GM21526 (cell line): ENCODE results near the gene PMPCA.

Source experiments
- ATAC-seq: cut with Tn5 transposase; IDR thresholded peaks from one replicate; pipeline ENCODE4 v1.9.1; 2021; ENCODE audit warnings: moderate library complexity; ENCODE audit not compliant: unreplicated experiment, low FRiP score

Gene PMPCA

GRCh38 chr9:136410500-136411287 lies at the start of gene PMPCA, which contains the start of gene ENTR1:
PMPCA (plus strand) TSS chr9:136410658; CDS start chr9:136410669, 11 bp downstream.
ENTR1 (minus strand) TSS chr9:136410614; CDS start chr9:136410397, 217 bp downstream.
- peak; percentile 67 for ATAC-seq

DNA sequence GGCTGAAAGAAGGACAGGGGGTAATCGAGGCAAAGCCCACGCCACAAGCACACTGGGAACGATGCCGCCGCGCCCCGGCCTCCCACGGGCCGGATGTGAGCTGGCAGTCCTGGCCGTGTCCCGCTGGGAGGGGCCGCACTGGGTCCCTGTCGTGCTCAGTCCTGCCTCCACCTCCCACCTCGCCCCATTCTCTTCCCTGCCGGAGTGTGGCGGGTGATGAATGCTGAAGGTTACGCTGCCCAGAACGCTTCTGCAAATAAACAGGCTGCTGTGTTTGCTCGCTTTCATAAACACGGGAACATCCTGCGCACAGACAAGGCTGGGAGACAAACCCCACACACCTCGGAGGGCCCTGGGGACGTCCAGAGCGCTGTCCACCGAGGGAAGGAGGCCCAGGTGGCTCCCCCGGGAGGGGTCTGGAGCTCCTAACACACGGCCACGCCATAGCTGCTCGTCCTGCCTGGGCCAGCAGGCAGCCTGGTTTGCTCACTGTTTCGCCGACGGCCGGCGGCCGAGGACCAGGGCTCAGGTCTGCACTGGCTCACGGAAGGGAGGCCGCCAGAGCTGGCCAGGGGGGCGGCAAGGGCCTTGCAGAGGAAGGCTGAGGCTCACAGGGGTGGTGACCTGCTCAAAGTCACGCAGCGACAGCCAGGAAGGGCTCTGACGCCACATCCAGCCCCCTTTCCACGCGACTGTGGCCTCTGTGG lies 49.3 kb upstream of the PMPCA start:
- no peak for ATAC-seq

GRCh38 chr9:136361754-136362449 lies 48.6 kb upstream of the PMPCA start:
- ATAC-seq = no peak

- no peak for ATAC-seq
Observed at GRCh38 chr9:136362450-136362784, 48.0 kb upstream of the PMPCA start.

GRCh38 chr9:136363106-136363948 lies 47.1 kb upstream of the PMPCA start, which contains the start of gene DNLZ:
DNLZ (minus strand) TSS chr9:136363744; CDS start chr9:136363714, 30 bp downstream.
- peak; percentile 60 for ATAC-seq

GRCh38 chr9:136363949-136364748 lies 46.3 kb upstream of the PMPCA start:
- ATAC-seq = no peak

GRCh38 chr9:136364942-136365774 lies 45.3 kb upstream of the PMPCA start:
- ATAC-seq = no peak

GRCh38 chr9:136365775-136366222 lies 44.7 kb upstream of the PMPCA start:
- ATAC-seq = no peak

GRCh38 chr9:136366826-136367225 lies 43.6 kb upstream of the PMPCA start:
- no peak for ATAC-seq

DNA sequence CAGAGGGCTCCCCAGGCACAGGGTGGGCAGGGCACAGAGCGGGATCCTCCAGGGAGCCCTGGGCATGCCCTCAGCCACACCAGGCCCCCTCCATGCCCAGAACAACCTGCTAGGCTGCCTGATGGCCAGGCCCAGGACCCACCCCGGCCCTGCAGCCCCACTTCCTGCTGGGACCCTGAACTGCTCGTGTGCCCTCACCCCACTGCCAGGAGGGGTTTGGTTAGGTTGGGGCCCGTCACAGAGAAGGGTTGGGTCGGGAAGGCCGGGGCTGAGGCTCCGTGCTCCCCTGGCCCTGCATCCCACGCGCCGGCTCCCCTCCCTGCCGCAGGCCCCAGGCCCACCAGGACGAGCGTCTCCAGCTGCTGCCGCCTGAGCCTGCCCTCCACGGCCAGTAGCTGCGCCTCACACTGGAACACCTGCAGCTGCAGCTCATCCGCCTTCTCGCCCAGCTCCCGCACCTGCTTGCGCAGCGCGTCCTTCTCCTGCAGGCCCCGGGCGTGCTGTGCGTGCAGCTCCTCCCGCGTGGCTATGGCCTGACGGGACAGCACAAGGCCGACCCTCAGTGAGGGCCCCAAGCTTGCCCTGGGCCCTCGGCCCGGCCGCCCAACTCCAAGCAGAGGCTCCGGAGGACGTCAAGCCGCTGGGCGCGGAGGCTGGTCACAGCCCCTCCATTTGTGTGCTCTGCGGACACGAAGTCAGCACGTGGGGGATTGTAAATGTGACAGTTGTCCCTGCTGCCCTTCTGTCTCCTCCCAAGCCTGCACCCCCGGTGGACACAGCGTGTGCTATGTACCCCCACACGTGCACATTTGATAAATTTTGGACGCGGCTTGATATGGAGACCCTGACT lies 42.9 kb upstream of the PMPCA start:
- no peak for ATAC-seq

DNA sequence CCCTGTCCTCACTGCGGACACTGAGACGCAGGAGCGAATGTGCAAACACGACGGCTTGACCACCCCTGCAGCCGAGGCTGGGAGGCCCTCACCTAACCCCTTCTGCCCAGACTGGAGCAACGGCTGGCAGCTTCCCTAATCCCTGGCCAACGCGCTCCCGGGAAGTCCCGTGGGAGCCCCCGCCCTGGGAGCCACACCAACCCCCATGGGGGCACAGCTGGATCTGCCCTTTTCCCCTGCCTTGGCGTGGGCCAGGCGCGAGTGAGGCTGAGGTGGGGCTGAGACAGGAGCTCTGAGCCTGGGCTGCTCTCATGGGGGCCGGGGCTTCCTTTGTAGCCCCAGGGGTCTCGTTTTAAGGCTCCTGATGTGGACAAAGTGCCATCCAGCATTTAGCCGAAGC lies 42.3 kb upstream of the PMPCA start:
- ATAC-seq = no peak

DNA sequence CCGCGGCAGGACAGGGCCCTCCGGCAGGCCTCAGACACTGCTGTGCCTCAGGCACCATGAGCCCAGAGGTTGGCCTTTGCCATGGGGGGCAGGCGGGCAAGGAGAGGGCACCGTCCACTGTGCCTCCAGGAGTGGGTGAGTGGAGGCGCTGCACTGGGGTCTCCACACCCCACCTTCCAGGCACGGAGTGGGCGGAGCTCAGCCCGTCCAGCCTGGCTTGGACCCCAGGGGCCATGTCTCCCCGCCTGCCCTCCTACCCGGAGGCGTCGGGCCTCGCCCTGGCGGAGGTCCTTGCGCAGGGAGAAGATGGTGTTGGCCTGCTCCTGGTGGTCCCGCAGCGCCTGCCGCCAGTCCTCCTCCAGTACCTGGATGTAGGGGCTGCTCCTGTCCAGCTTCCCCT lies 40.4 kb upstream of the PMPCA start:
- ATAC-seq = no peak

DNA sequence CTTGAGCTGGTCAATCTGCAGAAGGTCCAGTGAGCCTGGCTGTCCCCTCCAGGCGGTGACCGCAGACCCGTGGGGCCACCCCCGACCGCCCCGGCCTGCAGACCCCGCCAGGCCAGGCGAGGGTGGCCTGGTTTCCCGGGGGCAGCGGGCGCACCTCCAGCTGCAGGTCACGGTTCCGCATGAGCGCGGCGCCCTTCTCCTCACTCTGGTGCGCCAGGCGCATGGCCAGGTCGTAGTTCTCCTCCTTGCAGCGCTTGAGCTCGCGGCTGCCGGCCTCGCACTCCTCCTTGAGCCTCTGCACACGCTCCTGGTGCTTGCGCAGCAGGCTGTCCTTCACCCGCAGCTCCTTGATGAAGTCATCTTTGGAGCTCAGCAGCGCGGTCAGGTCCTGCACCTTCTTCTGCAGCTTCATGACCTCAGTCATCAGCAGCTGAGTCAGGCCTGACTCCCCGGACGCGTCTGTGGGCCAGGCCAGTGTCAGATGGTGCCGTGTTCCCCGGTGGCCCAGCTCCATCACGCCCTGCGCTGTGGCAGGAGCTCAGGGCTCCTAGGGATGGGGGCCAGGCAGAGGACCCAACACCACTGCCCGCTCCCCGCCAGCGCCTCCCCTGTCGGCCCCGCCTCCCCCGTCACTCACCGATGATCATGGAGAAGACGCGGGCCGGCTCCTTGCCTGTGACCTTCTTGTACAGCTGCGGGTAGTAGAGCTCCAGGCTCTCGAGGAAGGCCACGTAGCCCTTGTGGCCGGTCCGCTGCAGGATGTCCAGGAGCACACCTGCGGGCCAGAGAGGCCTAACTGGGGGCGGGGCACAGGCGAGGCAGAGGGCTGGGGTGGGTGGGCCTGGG lies 39.5 kb upstream of the PMPCA start:
- no peak for ATAC-seq

- ATAC-seq = no peak
Observed at GRCh38 chr9:136371533-136371880, 39.0 kb upstream of the PMPCA start.

- ATAC-seq = no peak
Observed at GRCh38 chr9:136372006-136372405, 38.5 kb upstream of the PMPCA start.

- no peak for ATAC-seq
Observed at GRCh38 chr9:136372561-136373299, 37.7 kb upstream of the PMPCA start.
